ENCODE results near the gene PHRF1.

DNA sequence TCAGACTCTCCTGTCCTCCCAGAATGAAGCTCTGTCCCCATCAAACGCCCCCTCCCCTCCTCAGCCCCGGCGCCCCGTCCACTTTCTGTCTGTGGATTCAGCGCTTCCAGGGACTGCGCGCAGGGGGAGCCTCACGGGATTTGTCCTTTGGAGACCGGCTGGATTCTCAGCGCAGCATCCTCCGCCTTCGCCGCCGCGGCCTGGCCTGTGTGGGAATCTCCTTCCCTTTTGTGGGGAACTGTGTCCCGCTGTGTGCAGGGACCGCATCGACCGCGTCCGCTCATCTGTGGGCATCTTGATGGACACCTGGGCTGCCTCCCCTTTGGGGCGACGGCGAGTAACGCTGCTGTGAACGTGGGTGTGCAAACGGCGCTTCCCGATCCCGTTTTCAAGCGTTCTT lies 51.8 kb downstream of the PHRF1 start:
- TF ChIP-seq POLR2AphosphoS5 (IDR thresholded peaks at IDR 0.05), result no peak
- TF ChIP-seq, protein P1, sequence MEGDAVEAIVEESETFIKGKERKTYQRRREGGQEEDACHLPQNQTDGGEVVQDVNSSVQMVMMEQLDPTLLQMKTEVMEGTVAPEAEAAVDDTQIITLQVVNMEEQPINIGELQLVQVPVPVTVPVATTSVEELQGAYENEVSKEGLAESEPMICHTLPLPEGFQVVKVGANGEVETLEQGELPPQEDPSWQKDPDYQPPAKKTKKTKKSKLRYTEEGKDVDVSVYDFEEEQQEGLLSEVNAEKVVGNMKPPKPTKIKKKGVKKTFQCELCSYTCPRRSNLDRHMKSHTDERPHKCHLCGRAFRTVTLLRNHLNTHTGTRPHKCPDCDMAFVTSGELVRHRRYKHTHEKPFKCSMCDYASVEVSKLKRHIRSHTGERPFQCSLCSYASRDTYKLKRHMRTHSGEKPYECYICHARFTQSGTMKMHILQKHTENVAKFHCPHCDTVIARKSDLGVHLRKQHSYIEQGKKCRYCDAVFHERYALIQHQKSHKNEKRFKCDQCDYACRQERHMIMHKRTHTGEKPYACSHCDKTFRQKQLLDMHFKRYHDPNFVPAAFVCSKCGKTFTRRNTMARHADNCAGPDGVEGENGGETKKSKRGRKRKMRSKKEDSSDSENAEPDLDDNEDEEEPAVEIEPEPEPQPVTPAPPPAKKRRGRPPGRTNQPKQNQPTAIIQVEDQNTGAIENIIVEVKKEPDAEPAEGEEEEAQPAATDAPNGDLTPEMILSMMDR (IDR thresholded peaks at IDR 0.05), result no peak

Data from prostate gland (tissue), 2 donors.